GM12864 (cell line): ENCODE data around the gene INPPL1.

Source experiments
- DNase-seq: peaks from one replicate; pipeline ENCODE4 v3.0.0-alpha.2; 2011; ENCODE audit warnings: low read depth
- H3K4me3 ChIP-seq: 2 replicates; pipeline ENCODE4 v1.5.1; 2011; ENCODE audit warnings: mild to moderate bottlenecking, low read depth, low read length, control low read depth
- TF ChIP-seq, protein P1 (sequence below): IDR thresholded peaks from 2 replicates; pipeline ENCODE4 v1.5.1; 2011; ENCODE audit warnings: low read depth, mild to moderate bottlenecking, moderate library complexity, low read length, control low read depth, inconsistent platforms; ENCODE audit errors: missing control alignments

INPPL1 gene

DNA sequence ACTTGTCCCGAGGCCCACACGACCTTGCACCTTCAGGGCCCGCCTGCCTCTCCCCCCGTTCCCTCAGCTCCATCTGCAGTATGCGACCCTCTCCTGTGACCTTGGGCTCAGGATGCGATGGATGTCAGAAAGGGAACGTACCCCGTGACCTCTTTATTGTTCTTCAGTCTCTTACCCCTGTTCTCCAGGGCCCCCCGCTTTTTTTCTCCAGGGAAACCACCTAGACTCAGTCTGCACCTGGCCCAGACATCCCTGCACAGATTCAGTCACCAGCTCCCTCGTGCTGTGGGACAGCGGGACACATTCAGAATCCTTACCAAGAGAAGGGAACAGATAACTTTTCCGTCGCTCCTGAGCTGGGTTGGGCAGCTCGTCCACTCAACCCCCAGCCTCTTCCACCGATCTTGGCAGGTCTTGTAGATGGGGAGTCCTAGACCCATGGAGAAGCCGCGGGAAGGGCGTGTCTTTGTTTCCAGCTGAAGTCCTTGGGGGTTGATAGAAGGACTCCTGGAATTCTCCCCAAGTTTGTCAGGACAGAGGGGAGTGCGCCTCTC lies 20.8 kb downstream of the INPPL1 start:
- TF ChIP-seq, protein P1, sequence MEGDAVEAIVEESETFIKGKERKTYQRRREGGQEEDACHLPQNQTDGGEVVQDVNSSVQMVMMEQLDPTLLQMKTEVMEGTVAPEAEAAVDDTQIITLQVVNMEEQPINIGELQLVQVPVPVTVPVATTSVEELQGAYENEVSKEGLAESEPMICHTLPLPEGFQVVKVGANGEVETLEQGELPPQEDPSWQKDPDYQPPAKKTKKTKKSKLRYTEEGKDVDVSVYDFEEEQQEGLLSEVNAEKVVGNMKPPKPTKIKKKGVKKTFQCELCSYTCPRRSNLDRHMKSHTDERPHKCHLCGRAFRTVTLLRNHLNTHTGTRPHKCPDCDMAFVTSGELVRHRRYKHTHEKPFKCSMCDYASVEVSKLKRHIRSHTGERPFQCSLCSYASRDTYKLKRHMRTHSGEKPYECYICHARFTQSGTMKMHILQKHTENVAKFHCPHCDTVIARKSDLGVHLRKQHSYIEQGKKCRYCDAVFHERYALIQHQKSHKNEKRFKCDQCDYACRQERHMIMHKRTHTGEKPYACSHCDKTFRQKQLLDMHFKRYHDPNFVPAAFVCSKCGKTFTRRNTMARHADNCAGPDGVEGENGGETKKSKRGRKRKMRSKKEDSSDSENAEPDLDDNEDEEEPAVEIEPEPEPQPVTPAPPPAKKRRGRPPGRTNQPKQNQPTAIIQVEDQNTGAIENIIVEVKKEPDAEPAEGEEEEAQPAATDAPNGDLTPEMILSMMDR = no peak
- DNase-seq = no peak
- no peak overlapping the region for H3K4me3 ChIP-seq

DNA sequence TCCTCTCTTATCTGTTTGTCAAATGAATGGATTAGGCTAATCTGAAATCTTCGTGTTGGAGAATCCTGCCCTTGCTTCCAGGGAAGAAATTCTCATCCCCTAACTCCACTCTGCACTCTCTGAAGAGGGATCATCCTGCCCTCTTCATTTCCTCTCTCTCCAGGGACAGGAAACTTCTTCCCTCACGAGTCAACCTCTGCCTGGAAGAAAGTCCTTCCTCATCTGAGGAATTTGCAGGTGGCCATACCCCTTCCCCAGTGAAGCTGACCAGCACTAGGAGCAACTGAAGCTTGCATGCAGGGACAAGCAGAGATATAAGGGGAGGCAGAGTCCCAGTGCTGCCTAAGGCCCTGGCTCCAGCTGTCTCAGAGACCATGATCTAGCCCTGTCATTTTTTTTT lies 23.0 kb downstream of the INPPL1 start:
- TF ChIP-seq, protein P1 = no peak
- no peak for DNase-seq
- H3K4me3 ChIP-seq = no peak overlapping the region

DNA sequence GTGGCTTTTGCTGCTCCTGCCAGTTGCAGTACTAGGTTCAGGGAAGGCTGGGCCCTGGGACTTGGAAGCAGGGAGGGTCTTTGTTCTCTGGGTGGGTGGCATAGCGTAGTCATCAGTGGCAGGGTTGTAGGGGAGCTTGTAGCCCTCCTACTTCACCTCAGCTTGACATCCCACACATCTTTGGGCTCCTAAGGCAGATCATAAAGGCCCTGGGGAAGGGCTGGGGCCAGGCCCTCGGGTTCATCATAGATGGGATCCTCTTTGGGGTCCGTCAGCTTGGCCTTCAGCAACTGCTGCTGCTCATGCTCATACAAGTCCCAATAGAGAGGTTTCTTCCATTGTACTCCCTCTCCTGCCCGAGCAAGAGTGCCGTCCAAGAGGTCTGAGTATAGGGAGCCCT lies 25.4 kb downstream of the INPPL1 start:
- H3K4me3 ChIP-seq = no peak overlapping the region
- no peak for DNase-seq
- TF ChIP-seq, protein P1 = no peak

DNA sequence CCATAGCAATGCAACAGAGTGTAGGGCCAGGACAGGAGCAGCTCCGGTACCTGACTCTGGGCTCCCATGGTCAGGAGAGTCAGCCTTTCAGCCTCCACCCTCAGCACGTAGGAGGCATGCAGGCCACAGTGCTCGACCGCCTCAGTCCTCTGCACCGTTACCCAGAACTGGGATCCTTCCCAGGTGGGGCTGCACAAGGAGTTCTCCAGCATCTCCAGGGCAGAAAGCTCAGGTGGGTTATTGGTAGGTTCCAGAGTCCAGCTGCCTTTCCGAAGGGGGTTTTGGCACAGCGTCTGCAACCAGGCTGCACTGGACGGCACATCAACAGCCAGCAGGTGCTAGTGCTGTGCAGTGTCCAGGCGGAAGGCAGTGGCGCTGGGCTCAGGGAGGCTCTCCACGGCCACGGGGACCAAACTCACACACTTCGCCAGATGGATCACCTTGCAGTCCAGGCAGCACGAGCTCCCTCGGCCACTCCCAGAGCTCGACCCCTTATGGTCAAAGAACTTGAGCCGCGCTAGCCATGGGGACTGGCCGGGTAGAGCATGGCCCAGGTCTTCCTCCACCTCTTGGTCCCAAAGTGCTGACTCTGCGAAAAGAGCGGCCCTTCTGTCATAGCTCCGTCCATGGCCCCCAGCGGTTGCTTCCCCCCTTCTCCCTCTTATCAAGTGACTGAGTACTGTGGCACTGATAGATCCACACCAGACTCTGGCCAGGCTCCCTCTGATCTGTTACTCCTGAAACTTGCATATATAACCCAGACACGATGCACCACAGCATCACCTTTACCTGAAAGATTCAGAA lies 26.3 kb downstream of the INPPL1 start:
- no peak for DNase-seq
- TF ChIP-seq, protein P1 = no peak
- H3K4me3 ChIP-seq = no peak overlapping the region

DNA sequence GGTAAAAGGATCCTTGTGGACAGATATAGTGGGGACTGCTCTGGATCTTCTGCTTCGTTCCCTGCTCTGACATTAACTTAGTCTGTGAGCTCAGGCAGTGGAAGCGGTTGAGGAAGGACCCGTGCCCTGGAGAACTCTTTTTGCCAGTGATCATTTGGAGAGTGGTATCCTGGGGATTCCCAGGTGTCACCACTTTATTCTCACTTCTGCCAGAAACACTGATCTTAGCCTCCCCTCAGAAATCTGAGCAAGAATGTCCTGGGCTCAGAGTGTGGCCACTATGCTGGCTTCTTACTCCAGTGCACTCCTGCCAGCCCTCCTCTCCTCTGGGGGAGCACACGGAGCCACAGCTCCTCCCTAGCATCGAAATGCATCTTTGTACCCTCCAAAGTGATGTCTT lies 27.0 kb downstream of the INPPL1 start:
- DNase-seq = no peak
- no peak overlapping the region for H3K4me3 ChIP-seq
- TF ChIP-seq, protein P1 = no peak

DNA sequence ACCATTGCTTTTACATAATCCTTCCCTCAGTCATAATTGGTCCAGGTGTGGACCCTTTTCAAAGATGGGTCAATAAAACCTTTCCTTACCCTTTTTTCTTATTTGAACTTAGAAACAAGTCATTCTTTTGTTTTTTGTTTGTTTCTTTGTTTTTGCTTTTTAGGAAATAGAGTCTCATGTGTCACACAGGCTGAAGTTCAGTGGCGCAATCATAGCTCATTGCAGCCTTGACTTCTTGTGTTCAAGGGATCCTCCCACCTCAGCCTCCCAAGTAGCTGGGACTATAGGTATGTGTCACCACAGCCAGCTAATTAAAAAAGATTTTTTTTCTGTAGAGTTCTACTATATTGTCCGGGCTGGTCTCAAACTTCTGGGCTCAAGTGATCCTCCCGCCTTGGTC lies 28.8 kb downstream of the INPPL1 start:
- TF ChIP-seq, protein P1 = no peak
- no peak overlapping the region for H3K4me3 ChIP-seq
- DNase-seq = no peak
